NCI-H1048 (cell line): ENCODE data around the gene RHBDL1.
"Not testable (repeated sequence)": the region's sequence is repeated elsewhere in the genome, so short reads cannot be mapped to it uniquely, and the experiment has no call there.

ENCODE experiments used
- DNase-seq: peaks from one replicate; lab custom pipeline; 2025; lab: John Stamatoyannopoulos, UW

The RHBDL1 gene

GRCh38 chr16:706189-707061 is 31.0 kb downstream of the RHBDL1 start:
- no peak for DNase-seq

- no peak for DNase-seq
Observed at GRCh38 chr16:707062-707538, 31.6 kb downstream of the RHBDL1 start.

GRCh38 chr16:708019-708418 is 32.5 kb downstream of the RHBDL1 start:
- no peak for DNase-seq

- DNase-seq = no peak
Observed at GRCh38 chr16:708959-709358, 33.5 kb downstream of the RHBDL1 start.

- no peak for DNase-seq
Observed at GRCh38 chr16:709566-710499, 34.4 kb downstream of the RHBDL1 start.

GRCh38 chr16:710500-711075 is 35.1 kb downstream of the RHBDL1 start:
- DNase-seq = no peak

GRCh38 chr16:711084-711483 is 35.6 kb downstream of the RHBDL1 start:
- DNase-seq = no peak

GRCh38 chr16:711548-712320 is 36.3 kb downstream of the RHBDL1 start:
- DNase-seq = no peak

- DNase-seq = not testable (repeated sequence)
Observed at GRCh38 chr16:712740-713250, 37.3 kb downstream of the RHBDL1 start.

GRCh38 chr16:714079-714478 is 38.6 kb downstream of the RHBDL1 start:
- DNase-seq = no peak

GRCh38 chr16:714558-715476 is 39.3 kb downstream of the RHBDL1 start, which contains the start of gene METRN:
TSS of gene METRN (plus strand) at chr16:715118. CDS start at chr16:715290, 172 bp downstream.
- peak; percentile 14 for DNase-seq

GRCh38 chr16:715477-716199 is 40.2 kb downstream of the RHBDL1 start:
- DNase-seq = no peak

GRCh38 chr16:716200-716568 is 40.7 kb downstream of the RHBDL1 start:
- DNase-seq = no peak

GRCh38 chr16:716768-717325 is 41.4 kb downstream of the RHBDL1 start:
- DNase-seq = no peak

- no peak for DNase-seq
Observed at GRCh38 chr16:717450-718245, 42.2 kb downstream of the RHBDL1 start.

GRCh38 chr16:718389-718788 is 42.9 kb downstream of the RHBDL1 start:
- DNase-seq = no peak

GRCh38 chr16:718922-719321 is 43.5 kb downstream of the RHBDL1 start:
- no peak for DNase-seq

- DNase-seq = no peak
Observed at GRCh38 chr16:719815-720446, 44.5 kb downstream of the RHBDL1 start.
